K562 (cell line): Measurements from ENCODE around the gene HPSE2. TPM values are rescaled to one million over a fixed set of nuclear protein-coding genes. Genes with fewer than 3 reads are reported as not detected.

Experiments used
- EWSR1 ChIP-seq: fragments of 450-650 bp; IDR thresholded peaks from 2 replicates; pipeline ENCODE4 v1.6.1; 2018; ENCODE audit warnings: borderline replicate concordance, mild to moderate bottlenecking, low read depth, moderate library complexity; ENCODE audit not compliant: partially characterized antibody
- GTF2B ChIP-seq: IDR thresholded peaks from 2 replicates; pipeline ENCODE4 v1.6.1; 2011; ENCODE audit not compliant: insufficient read length; ENCODE audit errors: extremely low read depth
- GTF2E2 ChIP-seq: fragments of 200-800 bp; sonication (Bioruptor generic); IDR thresholded peaks from 2 replicates; pipeline ENCODE4 v1.6.1; 2016; ENCODE audit warnings: missing genetic modification characterization, missing compliant biosample characterization
- HDAC2 ChIP-seq: fragments of 450-650 bp; IDR thresholded peaks from 2 replicates; pipeline ENCODE4 v1.6.1; 2016; ENCODE audit warnings: mild to moderate bottlenecking
- ILK ChIP-seq: fragments of 450-650 bp; IDR thresholded peaks from 2 replicates; pipeline ENCODE4 v1.6.1; 2016; ENCODE audit warnings: missing genetic modification characterization, low read depth, mild to moderate bottlenecking, missing compliant biosample characterization, moderate library complexity, borderline replicate concordance
- KAT7 ChIP-seq: sonication (generic); formaldehyde crosslinking; IDR thresholded peaks from 2 replicates; pipeline ENCODE4 v1.8.0; 2022; ENCODE audit warnings: missing genetic modification reagents, mild to moderate bottlenecking, borderline replicate concordance
- MEF2A ChIP-seq: IDR thresholded peaks from 2 replicates; pipeline ENCODE4 v1.6.1; 2011; ENCODE audit warnings: low read depth, mild to moderate bottlenecking, low read length, moderate library complexity; ENCODE audit not compliant: control insufficient read depth
- MTA3 ChIP-seq: fragments of 450-650 bp; formaldehyde crosslinking; IDR thresholded peaks from 2 replicates; pipeline ENCODE4 v1.6.1; 2017; ENCODE audit warnings: mild to moderate bottlenecking, borderline replicate concordance
- SP2 ChIP-seq: IDR thresholded peaks from 2 replicates; pipeline ENCODE4 v1.6.1; 2011; ENCODE audit warnings: mild to moderate bottlenecking, low read depth, low read length, moderate library complexity; ENCODE audit not compliant: poor library complexity, severe bottlenecking; ENCODE audit errors: extremely low read depth
- YY1 ChIP-seq, 3 experiments: IDR thresholded peaks; 2 replicates each; pipeline ENCODE4 v1.6.1; 2011; ENCODE audit warnings: low read length in 2 of 3, mild to moderate bottlenecking in 2 of 3, moderate library complexity in 2 of 3, borderline replicate concordance in 1 of 3, control low read depth in 1 of 3, low read depth in 1 of 3; ENCODE audit not compliant: insufficient read depth in 3 of 3, insufficient replicate concordance in 2 of 3, control insufficient read depth in 1 of 3, insufficient read length in 1 of 3; ENCODE audit errors: extremely low read depth in 1 of 3
- polyA plus RNA-seq, 8 experiments: library from polyadenylated mRNA; depleted of rRNA in 4 of 8; stranded (reverse) in 5 of 8; unstranded in 3 of 8; fragments of >200 nt; fragmentation: Nextera tagmentation in 2 of 8; fragmentation: Illumina TruSeq in 1 of 8; extraction: Ambion mirVana in 2 of 8; extraction: Trizol in 1 of 8; gene quantifications; 2 replicates each; pipeline versions ENCODE4 v1.2.1 to v1.2.3, GENCODE V29; 2011 to 2014; ENCODE audit warnings: inconsistent platforms in 1 of 8, missing spikeins in 1 of 8
- total RNA-seq, 7 experiments: library from RNA; depleted of rRNA in 6 of 7; stranded (reverse); fragments of >200 nt in 6 of 7; fragmentation: Illumina TruSeq in 2 of 7; extraction: Trizol in 2 of 7; gene quantifications; 2 replicates each; pipeline versions ENCODE4 v1.2.1 to v1.2.3, GENCODE V29; 2011 to 2021; ENCODE audit warnings: low replicate concordance in 1 of 7
- TF ChIP-seq, protein P1 (sequence below), 2 experiments: fragments of 450-650 bp; IDR thresholded peaks; 2 replicates each; pipeline ENCODE4 v1.6.1; 2018; ENCODE audit warnings: mild to moderate bottlenecking in 2 of 2, low read depth in 1 of 2; ENCODE audit not compliant: partially characterized antibody in 2 of 2
- TF ChIP-seq, protein P2 (sequence below), 3 experiments: fragments of 200-800 bp in 1 of 3; fragments of 250-450 bp in 1 of 3; fragments of 450-650 bp in 1 of 3; sonication (Bioruptor Pico) in 1 of 3; sonication (Bioruptor generic) in 1 of 3; formaldehyde crosslinking in 1 of 3; IDR thresholded peaks; 2 replicates each; pipeline versions ENCODE4 v1.6.1 to v1.8.0; 2016 to 2022; ENCODE audit warnings: mild to moderate bottlenecking in 2 of 3, missing genetic modification characterization in 2 of 3, missing compliant biosample characterization in 1 of 3, moderate library complexity in 1 of 3

Gene HPSE2
- total and polyA plus RNA-seq, 9 of the 15 experiments (the other 6 are each of a cell fraction or from before 2014, with no cell fraction given) = 0.03 to 0.10 (median 0.04) TPM; not detected in 2

GRCh38 chr10:98460837-98461499 is 774.7 kb downstream of the HPSE2 start (continued):
- no peak for TF ChIP-seq SP2
- no peak for TF ChIP-seq KAT7 (CRISPR knock-in tag)
- 0 out of 2 replicates have a peak, but pooled peaks have one; percentile 61 for TF ChIP-seq MTA3
- peak; percentile 79 for TF ChIP-seq MEF2A
- TF ChIP-seq EWSR1 = no peak
- TF ChIP-seq GTF2B = no peak
- TF ChIP-seq, protein P1, sequence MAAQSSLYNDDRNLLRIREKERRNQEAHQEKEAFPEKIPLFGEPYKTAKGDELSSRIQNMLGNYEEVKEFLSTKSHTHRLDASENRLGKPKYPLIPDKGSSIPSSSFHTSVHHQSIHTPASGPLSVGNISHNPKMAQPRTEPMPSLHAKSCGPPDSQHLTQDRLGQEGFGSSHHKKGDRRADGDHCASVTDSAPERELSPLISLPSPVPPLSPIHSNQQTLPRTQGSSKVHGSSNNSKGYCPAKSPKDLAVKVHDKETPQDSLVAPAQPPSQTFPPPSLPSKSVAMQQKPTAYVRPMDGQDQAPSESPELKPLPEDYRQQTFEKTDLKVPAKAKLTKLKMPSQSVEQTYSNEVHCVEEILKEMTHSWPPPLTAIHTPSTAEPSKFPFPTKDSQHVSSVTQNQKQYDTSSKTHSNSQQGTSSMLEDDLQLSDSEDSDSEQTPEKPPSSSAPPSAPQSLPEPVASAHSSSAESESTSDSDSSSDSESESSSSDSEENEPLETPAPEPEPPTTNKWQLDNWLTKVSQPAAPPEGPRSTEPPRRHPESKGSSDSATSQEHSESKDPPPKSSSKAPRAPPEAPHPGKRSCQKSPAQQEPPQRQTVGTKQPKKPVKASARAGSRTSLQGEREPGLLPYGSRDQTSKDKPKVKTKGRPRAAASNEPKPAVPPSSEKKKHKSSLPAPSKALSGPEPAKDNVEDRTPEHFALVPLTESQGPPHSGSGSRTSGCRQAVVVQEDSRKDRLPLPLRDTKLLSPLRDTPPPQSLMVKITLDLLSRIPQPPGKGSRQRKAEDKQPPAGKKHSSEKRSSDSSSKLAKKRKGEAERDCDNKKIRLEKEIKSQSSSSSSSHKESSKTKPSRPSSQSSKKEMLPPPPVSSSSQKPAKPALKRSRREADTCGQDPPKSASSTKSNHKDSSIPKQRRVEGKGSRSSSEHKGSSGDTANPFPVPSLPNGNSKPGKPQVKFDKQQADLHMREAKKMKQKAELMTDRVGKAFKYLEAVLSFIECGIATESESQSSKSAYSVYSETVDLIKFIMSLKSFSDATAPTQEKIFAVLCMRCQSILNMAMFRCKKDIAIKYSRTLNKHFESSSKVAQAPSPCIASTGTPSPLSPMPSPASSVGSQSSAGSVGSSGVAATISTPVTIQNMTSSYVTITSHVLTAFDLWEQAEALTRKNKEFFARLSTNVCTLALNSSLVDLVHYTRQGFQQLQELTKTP (IDR thresholded peaks at IDR 0.05; ENCODE audit: low read depth in 1 of 2, partially characterized antibody in 2 of 2) = peak in 1 of 2 experiments; percentile 75
- TF ChIP-seq, protein P2, sequence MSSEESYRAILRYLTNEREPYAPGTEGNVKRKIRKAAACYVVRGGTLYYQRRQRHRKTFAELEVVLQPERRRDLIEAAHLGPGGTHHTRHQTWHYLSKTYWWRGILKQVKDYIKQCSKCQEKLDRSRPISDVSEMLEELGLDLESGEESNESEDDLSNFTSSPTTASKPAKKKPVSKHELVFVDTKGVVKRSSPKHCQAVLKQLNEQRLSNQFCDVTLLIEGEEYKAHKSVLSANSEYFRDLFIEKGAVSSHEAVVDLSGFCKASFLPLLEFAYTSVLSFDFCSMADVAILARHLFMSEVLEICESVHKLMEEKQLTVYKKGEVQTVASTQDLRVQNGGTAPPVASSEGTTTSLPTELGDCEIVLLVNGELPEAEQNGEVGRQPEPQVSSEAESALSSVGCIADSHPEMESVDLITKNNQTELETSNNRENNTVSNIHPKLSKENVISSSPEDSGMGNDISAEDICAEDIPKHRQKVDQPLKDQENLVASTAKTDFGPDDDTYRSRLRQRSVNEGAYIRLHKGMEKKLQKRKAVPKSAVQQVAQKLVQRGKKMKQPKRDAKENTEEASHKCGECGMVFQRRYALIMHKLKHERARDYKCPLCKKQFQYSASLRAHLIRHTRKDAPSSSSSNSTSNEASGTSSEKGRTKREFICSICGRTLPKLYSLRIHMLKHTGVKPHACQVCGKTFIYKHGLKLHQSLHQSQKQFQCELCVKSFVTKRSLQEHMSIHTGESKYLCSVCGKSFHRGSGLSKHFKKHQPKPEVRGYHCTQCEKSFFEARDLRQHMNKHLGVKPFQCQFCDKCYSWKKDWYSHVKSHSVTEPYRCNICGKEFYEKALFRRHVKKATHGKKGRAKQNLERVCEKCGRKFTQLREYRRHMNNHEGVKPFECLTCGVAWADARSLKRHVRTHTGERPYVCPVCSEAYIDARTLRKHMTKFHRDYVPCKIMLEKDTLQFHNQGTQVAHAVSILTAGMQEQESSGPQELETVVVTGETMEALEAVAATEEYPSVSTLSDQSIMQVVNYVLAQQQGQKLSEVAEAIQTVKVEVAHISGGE (CRISPR knock-in tag; IDR thresholded peaks at IDR 0.05) = peak in 1 of 3 experiments; percentile 51; a peak in 2 of 6 replicates
- no peak for TF ChIP-seq YY1 (IDR thresholded peaks at IDR 0.05; ENCODE audit: borderline replicate concordance in 1 of 3, control insufficient read depth in 1 of 3, extremely low read depth in 1 of 3, insufficient read depth in 3 of 3, insufficient read length in 1 of 3, insufficient replicate concordance in 2 of 3, low read depth in 1 of 3, low read length in 2 of 3)
- TF ChIP-seq ILK (tag) = no peak
- TF ChIP-seq GTF2E2 (tag) = no peak
- peak; percentile 88; the same call in 1 of the 2 replicates for TF ChIP-seq HDAC2
